ENCODE measurements around the gene NOP10.
"Not testable (repeated sequence)": the region's sequence is repeated elsewhere in the genome, so short reads cannot be mapped to it uniquely, and the experiment has no call there.

NOP10 gene

GRCh38 chr15:34342737-34343575 is at the start of gene NOP10, which contains the start of gene NUTM1:
Gene NOP10 (minus strand): TSS chr15:34343136. CDS start chr15:34343073, 63 bp downstream.
Gene NUTM1 (plus strand): TSS chr15:34343315. CDS start chr15:34343697, 382 bp downstream.
- peak; percentile 95 for DNase-seq

GRCh38 chr15:34389594-34390086 is 46.7 kb upstream of the NOP10 start:
- DNase-seq, result not testable (repeated sequence)

GRCh38 chr15:34381829-34382521 is 39.0 kb upstream of the NOP10 start:
- not testable (repeated sequence) for DNase-seq

GRCh38 chr15:34380491-34380890 is 37.6 kb upstream of the NOP10 start:
- DNase-seq, result not testable (repeated sequence)

GRCh38 chr15:34376856-34377255 is 33.9 kb upstream of the NOP10 start:
- DNase-seq, result no peak

GRCh38 chr15:34375541-34375940 is 32.6 kb upstream of the NOP10 start:
- not testable (repeated sequence) for DNase-seq

- no peak for DNase-seq
Observed at GRCh38 chr15:34374816-34375215, 31.9 kb upstream of the NOP10 start.

- no peak for DNase-seq
Observed at GRCh38 chr15:34373951-34374350, 31.0 kb upstream of the NOP10 start.

GRCh38 chr15:34370643-34371042 is 27.7 kb upstream of the NOP10 start:
- DNase-seq, result no peak

- no peak for DNase-seq
Observed at GRCh38 chr15:34370129-34370528, 27.2 kb upstream of the NOP10 start.

- peak; percentile 93 for DNase-seq
Observed at GRCh38 chr15:34367101-34368081, 24.5 kb upstream of the NOP10 start, which contains the start of gene LPCAT4. Gene LPCAT4 (minus strand): TSS chr15:34367196. CDS start chr15:34367100, 96 bp downstream.

GRCh38 chr15:34366271-34367065 is 23.5 kb upstream of the NOP10 start:
- peak; percentile 68 for DNase-seq

- DNase-seq, result no peak
Observed at GRCh38 chr15:34365836-34366235, 22.9 kb upstream of the NOP10 start.

- DNase-seq, result peak; percentile 17
Observed at GRCh38 chr15:34365091-34365825, 22.3 kb upstream of the NOP10 start.

- DNase-seq, result no peak
Observed at GRCh38 chr15:34364041-34364440, 21.1 kb upstream of the NOP10 start.

- no peak for DNase-seq
Observed at GRCh38 chr15:34362047-34362773, 19.3 kb upstream of the NOP10 start.

GRCh38 chr15:34361278-34361677 is 18.3 kb upstream of the NOP10 start:
- no peak for DNase-seq

GRCh38 chr15:34360298-34360697 is 17.4 kb upstream of the NOP10 start:
- DNase-seq, result no peak

- no peak for DNase-seq
Observed at GRCh38 chr15:34359416-34359815, 16.5 kb upstream of the NOP10 start.

- no peak for DNase-seq
Observed at GRCh38 chr15:34358948-34359347, 16.0 kb upstream of the NOP10 start.
